GM18505 (cell line): Measurements from ENCODE around the gene FBXW7.

Source experiments
- ATAC-seq: cut with Tn5 transposase; IDR thresholded peaks from one replicate; pipeline ENCODE4 v1.9.1; 2021; ENCODE audit not compliant: unreplicated experiment
- POLR2A ChIP-seq: IDR thresholded peaks from 4 replicates; pipeline ENCODE4 v1.6.1; 2011; ENCODE audit warnings: borderline replicate concordance; ENCODE audit not compliant: insufficient read depth, insufficient read length; ENCODE audit errors: extremely low read depth

Gene FBXW7

DNA sequence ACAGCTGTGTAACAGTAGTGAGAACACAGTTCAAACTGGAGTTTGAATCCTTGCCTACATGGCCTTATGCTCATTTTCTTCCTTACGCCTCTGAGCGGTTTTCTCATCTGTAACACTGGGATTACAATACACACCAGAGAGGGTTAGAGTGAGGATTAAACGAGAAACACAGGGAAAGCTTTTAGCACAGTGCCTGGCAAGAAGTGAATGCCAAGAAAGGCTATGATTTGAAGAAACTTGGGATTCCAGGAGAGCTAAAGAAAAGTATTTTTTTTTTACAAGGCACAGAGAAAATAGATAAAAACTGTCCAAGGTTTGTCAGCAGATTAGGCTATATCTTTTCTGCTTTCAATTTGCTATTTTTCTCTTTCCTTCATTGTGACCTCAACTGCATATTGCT, 246.4 kb downstream of the FBXW7 start:
- no peak for ATAC-seq
- no peak for TF ChIP-seq POLR2A

DNA sequence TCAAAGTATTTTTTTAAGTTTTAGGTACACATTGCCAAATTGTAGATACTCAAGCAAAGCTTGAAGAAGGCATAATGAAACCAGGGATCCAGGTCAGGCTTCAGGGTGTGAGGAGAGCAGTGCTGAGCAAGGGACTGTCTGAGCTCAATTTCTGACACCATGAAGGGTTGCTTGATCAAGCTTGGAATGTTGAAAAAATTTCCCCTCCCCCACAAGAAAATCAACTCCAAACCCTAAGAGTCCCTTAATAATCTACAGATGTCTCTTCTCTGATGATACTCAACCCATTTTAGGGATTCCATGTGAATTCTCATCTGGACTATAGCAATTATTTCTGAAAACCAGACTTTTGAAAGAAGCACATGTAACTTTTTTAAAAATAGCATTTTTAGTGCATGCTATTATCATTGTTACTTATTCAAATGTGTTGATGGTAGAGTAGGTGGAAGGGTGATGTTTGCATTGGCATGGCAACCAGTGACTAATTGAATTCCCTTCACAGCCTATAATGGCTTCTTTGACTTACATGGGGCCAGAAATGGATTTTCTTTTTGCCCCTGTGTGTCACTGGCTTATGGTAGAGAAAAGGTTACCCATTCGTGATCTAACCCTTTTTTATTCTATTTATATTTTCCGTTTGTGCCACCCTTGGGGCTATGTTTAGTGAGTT, 252.0 kb downstream of the FBXW7 start:
- no peak for TF ChIP-seq POLR2A
- ATAC-seq, result no peak

DNA sequence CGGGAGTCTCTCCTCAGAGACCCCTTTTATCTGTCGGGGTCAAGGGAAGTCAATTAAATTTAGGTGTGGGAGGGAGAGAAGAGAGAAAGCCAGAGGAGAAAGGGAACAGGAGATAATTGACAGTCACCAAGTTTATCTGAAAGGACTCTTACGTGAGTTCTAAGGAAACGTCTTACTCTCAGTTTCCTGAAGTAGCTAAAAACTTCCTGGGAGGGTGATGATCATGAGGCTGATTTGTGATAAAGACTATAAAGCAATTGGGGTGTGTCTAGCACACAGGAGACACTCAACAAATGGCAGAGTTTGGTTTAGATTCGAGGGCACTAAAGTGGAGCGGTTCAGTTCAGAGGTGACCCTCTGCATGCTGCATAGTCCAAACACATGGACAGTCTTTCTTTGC, 254.1 kb downstream of the FBXW7 start:
- TF ChIP-seq POLR2A, result no peak
- no peak for ATAC-seq

DNA sequence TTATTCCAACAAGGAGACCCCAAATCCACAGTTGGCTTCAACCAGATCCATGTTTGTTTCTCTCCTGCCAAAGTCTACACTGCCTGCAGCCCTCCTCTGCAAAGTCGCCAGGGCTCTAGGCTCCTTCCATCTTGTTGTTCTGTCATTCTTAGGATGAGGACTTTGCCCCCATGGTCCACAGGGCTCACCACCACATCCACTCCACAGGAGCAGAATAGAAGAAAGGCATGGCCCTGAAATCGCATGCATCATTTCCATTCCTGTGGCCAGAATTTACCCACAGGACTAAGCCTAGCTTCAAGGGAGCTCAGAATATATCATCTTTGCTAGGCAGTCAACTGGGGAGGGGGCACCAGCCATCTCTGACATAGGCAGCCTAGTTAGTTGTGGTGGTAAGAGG, 254.7 kb downstream of the FBXW7 start:
- no peak for ATAC-seq
- no peak for TF ChIP-seq POLR2A

DNA sequence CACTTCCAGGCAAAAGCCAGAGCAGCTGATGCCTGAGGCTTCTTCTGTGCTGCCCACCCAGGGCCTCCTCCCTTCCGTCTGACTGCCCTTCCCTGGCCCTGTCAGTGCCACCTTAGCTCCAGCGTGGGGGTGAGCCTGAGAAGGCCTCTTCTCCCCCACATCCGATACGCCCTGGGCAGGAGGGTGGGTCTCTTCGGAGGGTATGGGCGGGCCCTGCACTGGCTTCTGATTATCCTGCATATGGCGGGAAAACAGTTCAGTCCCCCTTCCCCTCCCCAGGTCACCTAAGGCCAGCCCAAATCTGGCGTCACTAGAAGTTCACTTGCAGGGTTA, 256.7 kb downstream of the FBXW7 start:
- TF ChIP-seq POLR2A, result no peak
- no peak for ATAC-seq

DNA sequence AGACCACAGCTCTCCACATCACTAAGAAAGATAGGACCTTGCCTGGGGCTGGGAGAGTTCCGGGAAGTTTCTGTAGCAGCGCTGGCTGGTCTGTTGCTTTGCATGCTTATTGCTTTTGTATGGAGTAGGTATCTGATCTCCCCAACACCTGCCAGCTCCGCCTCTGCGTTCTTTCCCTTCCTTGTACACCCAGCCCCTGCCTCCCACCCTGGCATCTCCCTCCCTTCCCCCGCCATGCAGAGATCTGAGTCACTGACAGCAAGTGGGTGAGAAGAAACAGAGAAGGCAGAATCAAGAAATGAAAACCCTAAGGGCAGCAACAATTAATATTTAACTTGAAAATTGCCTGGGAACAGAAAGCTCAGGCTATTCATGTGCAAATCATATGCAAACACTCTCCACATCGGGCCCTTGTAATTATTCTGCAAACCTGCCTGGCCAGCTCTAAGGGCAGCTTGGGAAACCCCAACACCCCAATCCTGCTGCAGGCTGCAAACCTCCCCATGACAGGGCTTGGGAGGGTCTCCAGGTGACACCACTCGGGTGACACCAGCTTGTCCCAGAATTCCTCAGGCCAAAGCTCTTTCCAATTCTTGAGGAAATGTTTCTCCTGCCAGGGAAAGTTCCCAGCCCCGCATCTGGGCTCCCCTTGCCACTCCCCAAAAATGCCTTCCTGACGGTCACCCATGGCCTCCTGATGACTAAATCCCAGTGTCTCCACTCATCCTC, 257.2 kb downstream of the FBXW7 start:
- no peak for TF ChIP-seq POLR2A
- ATAC-seq, result peak; percentile 51

DNA sequence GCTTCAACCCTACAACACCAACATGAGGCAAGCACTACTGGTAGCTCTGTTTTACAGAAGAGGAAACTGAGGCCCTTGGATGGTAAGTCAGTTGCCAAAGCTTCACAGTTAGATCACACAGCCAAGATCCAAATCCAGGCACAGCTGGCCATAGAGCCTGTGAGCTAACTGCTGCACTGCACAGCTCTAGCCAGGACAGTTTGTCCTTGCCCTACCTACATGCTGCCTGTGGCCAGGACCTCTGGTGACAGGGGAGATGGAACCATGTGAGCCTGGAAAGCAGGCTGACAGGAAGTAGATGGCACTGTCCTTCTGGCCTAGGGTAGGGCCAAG, 257.8 kb downstream of the FBXW7 start:
- no peak for TF ChIP-seq POLR2A
- peak; percentile 15 for ATAC-seq

DNA sequence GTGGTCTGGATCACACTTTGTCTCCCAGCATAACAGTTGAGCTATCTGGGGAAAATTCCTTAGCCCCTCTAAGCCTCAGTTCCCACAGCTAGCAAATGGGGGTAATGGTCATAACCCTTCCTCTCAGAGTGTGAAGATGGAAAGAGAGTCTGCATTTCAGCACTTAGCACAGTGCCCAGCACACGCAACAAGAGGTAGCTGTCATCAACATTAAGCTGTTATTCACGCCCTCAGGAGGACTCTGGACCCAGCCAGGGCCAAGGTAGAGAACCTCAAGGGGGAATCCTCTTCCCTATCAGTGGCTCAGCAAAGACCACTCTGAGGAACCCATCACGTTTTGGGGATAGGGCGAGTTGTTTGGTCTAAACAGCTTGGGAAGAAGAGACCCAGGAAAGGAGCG, 258.6 kb downstream of the FBXW7 start:
- ATAC-seq, result no peak
- no peak for TF ChIP-seq POLR2A

DNA sequence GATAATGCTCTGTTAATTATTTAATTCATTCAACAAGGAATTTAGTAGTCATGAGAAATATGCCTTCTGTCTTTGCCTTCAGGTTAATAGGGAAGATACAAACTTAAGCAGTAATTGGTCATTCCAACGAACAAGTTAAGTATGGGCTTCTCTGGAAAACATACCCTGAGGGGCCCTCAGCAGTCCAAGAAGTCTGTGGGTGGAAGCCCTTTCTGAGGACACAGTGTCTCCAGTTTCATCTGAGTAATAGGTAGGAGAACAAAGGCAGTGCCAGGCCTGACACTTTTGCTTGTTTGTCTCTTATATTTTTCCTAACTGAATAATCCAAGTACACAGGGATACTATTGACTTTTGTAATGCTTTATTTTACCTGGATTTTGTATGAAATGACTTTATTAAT, 262.5 kb downstream of the FBXW7 start:
- TF ChIP-seq POLR2A, result no peak
- ATAC-seq, result no peak
